ENCODE results near the gene MYL7.

DNA sequence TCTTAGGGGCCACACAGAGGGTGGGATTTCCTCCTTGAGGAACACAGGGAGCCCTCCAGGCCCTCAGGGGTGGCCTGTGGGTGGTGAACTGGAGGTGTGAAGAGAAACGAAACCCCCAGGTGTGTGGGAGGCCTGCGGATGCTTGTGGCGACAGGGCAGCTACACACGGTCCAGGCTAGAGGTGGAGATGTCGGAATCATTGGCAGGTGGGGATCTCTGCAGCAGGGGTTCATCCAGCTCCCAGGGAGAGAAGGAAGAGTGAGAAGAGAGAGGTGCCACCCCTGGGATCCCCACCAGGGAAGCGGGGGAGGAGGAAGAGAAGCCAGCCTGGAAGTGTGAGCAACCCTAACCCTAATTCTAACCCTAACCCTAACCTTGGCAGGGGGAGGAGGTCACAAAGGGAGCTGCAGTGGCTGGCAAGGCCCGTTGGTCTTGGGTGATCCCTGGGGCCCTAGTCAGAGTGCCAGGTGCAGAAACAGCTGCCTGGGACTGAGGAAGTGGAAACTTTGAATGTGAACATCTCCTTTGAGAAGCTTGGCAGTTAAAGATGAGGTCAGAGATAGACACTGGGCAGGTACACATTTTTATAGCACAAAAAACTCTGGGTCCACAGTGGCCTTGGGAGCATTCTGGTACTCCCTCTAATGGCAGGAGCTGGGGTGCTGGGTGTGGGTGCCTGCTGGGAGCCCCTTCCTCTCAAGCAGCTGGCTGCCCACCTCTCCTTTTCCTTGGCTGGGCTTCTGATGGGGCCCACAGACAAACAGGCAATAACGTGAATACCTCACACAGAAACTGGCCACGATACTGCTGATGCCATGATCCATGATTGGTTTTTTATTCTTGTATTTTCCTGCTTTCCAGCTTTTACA is 43.8 kb downstream of the MYL7 start:
- TF ChIP-seq POLR2AphosphoS5 (IDR thresholded peaks at IDR 0.05; ENCODE audit: borderline replicate concordance, low read depth, low read length): no peak
- no peak for TF ChIP-seq EZH2 (IDR thresholded peaks at IDR 0.05)
